ENCODE measurements around the gene UNC79.

DNA sequence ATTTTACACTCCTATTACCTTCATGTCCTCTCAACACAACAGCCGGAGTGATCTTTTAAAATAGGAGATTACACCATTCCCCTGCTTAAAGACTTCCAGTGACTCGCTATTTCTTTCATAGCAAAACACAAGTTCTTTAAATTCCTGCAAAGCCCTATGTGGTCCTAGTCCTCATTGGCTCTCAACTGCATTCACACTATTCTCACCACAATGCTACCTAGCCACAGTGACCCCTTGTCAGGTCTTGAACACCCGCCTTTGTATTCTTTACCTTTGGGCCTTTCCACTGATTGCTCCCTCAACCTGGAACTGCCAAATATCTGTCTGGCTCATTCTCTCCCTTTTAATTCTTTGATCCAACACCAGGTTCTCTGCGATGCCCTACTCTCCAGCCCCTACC, 197.3 kb downstream of the UNC79 start:
- TF ChIP-seq, protein P1, sequence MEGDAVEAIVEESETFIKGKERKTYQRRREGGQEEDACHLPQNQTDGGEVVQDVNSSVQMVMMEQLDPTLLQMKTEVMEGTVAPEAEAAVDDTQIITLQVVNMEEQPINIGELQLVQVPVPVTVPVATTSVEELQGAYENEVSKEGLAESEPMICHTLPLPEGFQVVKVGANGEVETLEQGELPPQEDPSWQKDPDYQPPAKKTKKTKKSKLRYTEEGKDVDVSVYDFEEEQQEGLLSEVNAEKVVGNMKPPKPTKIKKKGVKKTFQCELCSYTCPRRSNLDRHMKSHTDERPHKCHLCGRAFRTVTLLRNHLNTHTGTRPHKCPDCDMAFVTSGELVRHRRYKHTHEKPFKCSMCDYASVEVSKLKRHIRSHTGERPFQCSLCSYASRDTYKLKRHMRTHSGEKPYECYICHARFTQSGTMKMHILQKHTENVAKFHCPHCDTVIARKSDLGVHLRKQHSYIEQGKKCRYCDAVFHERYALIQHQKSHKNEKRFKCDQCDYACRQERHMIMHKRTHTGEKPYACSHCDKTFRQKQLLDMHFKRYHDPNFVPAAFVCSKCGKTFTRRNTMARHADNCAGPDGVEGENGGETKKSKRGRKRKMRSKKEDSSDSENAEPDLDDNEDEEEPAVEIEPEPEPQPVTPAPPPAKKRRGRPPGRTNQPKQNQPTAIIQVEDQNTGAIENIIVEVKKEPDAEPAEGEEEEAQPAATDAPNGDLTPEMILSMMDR (IDR thresholded peaks at IDR 0.05) = no peak
- TF ChIP-seq POLR2A (IDR thresholded peaks at IDR 0.05) = no peak
